WTC11 (cell line): ENCODE data around the gene FTCD. TPM values are rescaled to one million over a fixed set of nuclear protein-coding genes. Genes with fewer than 3 reads are reported as not detected.
"Not testable (repeated sequence)": the region's sequence is repeated elsewhere in the genome, so short reads cannot be mapped to it uniquely, and the experiment has no call there.

Source experiments
- ATAC-seq: fragments of 200-7000 bp; cut with Tn5 transposase; 2 replicates; pipeline ENCODE4 v1.10.0; 2021; ENCODE audit warnings: mild to moderate bottlenecking, moderate library complexity
- CTCF ChIA-PET: fragments of 300-600 bp; sonication (Branson Sonifier 250); formaldehyde crosslinking; loops from one replicate; lab custom pipeline; 2021; ENCODE audit warnings: antibody characterized with exemption; lab: Charles Lee
- POLR2A ChIA-PET: fragments of 350-600 bp; sonication (Branson Sonifier 250); formaldehyde crosslinking; loops from one replicate; lab custom pipeline; 2021; ENCODE audit warnings: antibody characterized with exemption; lab: Charles Lee
- DNase-seq: peaks from one replicate; pipeline ENCODE4 v3.0.0; 2021; ENCODE audit warnings: low spot score
- H3K27ac Mint-ChIP-seq: 2 replicates; pipeline ENCODE4 v1.8.0; 2021; ENCODE audit warnings: mixed read lengths
- H3K27me3 Mint-ChIP-seq: 2 replicates; pipeline ENCODE4 v1.8.0; 2021; ENCODE audit warnings: low read depth, mild to moderate bottlenecking, moderate library complexity, mixed read lengths
- H3K36me3 Mint-ChIP-seq: 2 replicates; pipeline ENCODE4 v1.8.0; 2021; ENCODE audit warnings: mixed read lengths
- H3K4me1 Mint-ChIP-seq: 2 replicates; pipeline ENCODE4 v1.8.0; 2022; ENCODE audit warnings: mixed read lengths
- H3K4me3 Mint-ChIP-seq: 2 replicates; pipeline ENCODE4 v1.8.0; 2021; ENCODE audit warnings: mild to moderate bottlenecking, moderate library complexity, mixed read lengths
- H3K9me3 Mint-ChIP-seq: 2 replicates; pipeline ENCODE4 v1.8.0; 2021; ENCODE audit warnings: mixed read lengths
- JUN ChIP-seq: sonication (generic); formaldehyde crosslinking; IDR thresholded peaks from 2 replicates; pipeline ENCODE4 v1.8.0; 2023; ENCODE audit warnings: mild to moderate bottlenecking, missing genetic modification reagents
- KAT7 ChIP-seq: sonication (generic); formaldehyde crosslinking; IDR thresholded peaks from 2 replicates; pipeline ENCODE4 v1.8.1; 2023; ENCODE audit warnings: missing genetic modification reagents, mild to moderate bottlenecking, borderline replicate concordance
- RELA ChIP-seq: sonication (generic); formaldehyde crosslinking; IDR thresholded peaks from 2 replicates; pipeline ENCODE4 v1.8.1; 2022; ENCODE audit warnings: missing genetic modification reagents, mild to moderate bottlenecking, borderline replicate concordance
- SMAD3 ChIP-seq: sonication (generic); formaldehyde crosslinking; IDR thresholded peaks from 2 replicates; pipeline ENCODE4 v1.8.0; 2022; ENCODE audit warnings: missing genetic modification reagents, mild to moderate bottlenecking, borderline replicate concordance
- ZNF232 ChIP-seq: sonication (generic); formaldehyde crosslinking; IDR thresholded peaks from 2 replicates; pipeline ENCODE4 v1.8.0; 2022; ENCODE audit warnings: mild to moderate bottlenecking, missing genetic modification reagents
- ZNF425 ChIP-seq: fragments of 250-450 bp; sonication (Bioruptor Pico); conservative IDR thresholded peaks from 2 replicates; pipeline ENCODE4 v1.9.0; 2021; ENCODE audit warnings: mild to moderate bottlenecking
- total RNA-seq: library from RNA; stranded (reverse); gene quantifications from 3 replicates; pipeline ENCODE4 v1.2.3, GENCODE V29; 2021
- TF ChIP-seq, protein P1 (sequence below): fragments of 250-450 bp; sonication (Bioruptor Pico); IDR thresholded peaks from 2 replicates; pipeline ENCODE4 v1.9.0; 2021; ENCODE audit warnings: moderate library complexity, mild to moderate bottlenecking, inconsistent platforms, borderline replicate concordance
- TF ChIP-seq, protein P2 (sequence below): sonication (generic); formaldehyde crosslinking; IDR thresholded peaks from 2 replicates; pipeline ENCODE4 v1.8.1; 2023; ENCODE audit warnings: mild to moderate bottlenecking, missing genetic modification reagents
- TF ChIP-seq, protein P3 (sequence below): sonication (generic); formaldehyde crosslinking; IDR thresholded peaks from 2 replicates; pipeline ENCODE4 v1.8.1; 2022; ENCODE audit warnings: missing genetic modification reagents, borderline replicate concordance
- TF ChIP-seq, protein P4 (sequence below): sonication (generic); formaldehyde crosslinking; IDR thresholded peaks from 2 replicates; pipeline ENCODE4 v1.8.1; 2023; ENCODE audit warnings: mild to moderate bottlenecking, missing genetic modification reagents, borderline replicate concordance

Gene FTCD
- total RNA-seq, 1 experiment from 2014 or later, result 6.1 TPM

GRCh38 chr21:46109313-46110221, 45.8 kb downstream of the FTCD start (continued):
- TF ChIP-seq, protein P1, sequence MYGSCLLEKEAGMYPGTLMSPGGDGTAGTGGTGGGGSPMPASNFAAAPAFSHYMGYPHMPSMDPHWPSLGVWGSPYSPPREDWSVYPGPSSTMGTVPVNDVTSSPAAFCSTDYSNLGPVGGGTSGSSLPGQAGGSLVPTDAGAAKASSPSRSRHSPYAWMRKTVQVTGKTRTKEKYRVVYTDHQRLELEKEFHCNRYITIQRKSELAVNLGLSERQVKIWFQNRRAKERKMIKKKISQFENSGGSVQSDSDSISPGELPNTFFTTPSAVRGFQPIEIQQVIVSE (CRISPR knock-in tag), result no peak
- TF ChIP-seq SMAD3 (CRISPR knock-in tag), result no peak
- TF ChIP-seq, protein P2, sequence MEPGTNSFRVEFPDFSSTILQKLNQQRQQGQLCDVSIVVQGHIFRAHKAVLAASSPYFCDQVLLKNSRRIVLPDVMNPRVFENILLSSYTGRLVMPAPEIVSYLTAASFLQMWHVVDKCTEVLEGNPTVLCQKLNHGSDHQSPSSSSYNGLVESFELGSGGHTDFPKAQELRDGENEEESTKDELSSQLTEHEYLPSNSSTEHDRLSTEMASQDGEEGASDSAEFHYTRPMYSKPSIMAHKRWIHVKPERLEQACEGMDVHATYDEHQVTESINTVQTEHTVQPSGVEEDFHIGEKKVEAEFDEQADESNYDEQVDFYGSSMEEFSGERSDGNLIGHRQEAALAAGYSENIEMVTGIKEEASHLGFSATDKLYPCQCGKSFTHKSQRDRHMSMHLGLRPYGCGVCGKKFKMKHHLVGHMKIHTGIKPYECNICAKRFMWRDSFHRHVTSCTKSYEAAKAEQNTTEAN (CRISPR knock-in tag), result no peak

GRCh38 chr21:46108827-46109312, 46.5 kb downstream of the FTCD start:
- peaks cover 12% of the 10 kb centered on the region for H3K4me1 Mint-ChIP-seq
- no peak overlapping the region for H3K27ac Mint-ChIP-seq
- ChIA-PET POLR2A (no interaction called here), CTCF (interaction anchor here (0.9 kb wide), 1 partner anchor 44 kb away, joined by 4 read pairs; no protein-coding TSS in a partner anchor)
- H3K4me3 Mint-ChIP-seq, result no peak overlapping the region
- peaks cover 42% of the 10 kb centered on the region for H3K9me3 Mint-ChIP-seq
- H3K36me3 Mint-ChIP-seq, result peaks cover 60% of the 10 kb centered on the region
- no peak for ATAC-seq
- no peak for DNase-seq
- peaks cover 2% of the 10 kb centered on the region; the same call in 1 of the 2 replicates for H3K27me3 Mint-ChIP-seq
- TF ChIP-seq ZNF425 (CRISPR knock-in tag), result no peak
- TF ChIP-seq ZNF232 (CRISPR knock-in tag), result no peak
- TF ChIP-seq RELA (CRISPR knock-in tag), result no peak
- TF ChIP-seq, protein P3, sequence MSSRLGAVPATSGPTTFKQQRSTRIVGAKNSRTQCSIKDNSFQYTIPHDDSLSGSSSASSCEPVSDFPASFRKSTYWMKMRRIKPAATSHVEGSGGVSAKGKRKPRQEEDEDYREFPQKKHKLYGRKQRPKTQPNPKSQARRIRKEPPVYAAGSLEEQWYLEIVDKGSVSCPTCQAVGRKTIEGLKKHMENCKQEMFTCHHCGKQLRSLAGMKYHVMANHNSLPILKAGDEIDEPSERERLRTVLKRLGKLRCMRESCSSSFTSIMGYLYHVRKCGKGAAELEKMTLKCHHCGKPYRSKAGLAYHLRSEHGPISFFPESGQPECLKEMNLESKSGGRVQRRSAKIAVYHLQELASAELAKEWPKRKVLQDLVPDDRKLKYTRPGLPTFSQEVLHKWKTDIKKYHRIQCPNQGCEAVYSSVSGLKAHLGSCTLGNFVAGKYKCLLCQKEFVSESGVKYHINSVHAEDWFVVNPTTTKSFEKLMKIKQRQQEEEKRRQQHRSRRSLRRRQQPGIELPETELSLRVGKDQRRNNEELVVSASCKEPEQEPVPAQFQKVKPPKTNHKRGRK, result no peak
- TF ChIP-seq JUN (CRISPR knock-in tag), result no peak
- TF ChIP-seq, protein P4, sequence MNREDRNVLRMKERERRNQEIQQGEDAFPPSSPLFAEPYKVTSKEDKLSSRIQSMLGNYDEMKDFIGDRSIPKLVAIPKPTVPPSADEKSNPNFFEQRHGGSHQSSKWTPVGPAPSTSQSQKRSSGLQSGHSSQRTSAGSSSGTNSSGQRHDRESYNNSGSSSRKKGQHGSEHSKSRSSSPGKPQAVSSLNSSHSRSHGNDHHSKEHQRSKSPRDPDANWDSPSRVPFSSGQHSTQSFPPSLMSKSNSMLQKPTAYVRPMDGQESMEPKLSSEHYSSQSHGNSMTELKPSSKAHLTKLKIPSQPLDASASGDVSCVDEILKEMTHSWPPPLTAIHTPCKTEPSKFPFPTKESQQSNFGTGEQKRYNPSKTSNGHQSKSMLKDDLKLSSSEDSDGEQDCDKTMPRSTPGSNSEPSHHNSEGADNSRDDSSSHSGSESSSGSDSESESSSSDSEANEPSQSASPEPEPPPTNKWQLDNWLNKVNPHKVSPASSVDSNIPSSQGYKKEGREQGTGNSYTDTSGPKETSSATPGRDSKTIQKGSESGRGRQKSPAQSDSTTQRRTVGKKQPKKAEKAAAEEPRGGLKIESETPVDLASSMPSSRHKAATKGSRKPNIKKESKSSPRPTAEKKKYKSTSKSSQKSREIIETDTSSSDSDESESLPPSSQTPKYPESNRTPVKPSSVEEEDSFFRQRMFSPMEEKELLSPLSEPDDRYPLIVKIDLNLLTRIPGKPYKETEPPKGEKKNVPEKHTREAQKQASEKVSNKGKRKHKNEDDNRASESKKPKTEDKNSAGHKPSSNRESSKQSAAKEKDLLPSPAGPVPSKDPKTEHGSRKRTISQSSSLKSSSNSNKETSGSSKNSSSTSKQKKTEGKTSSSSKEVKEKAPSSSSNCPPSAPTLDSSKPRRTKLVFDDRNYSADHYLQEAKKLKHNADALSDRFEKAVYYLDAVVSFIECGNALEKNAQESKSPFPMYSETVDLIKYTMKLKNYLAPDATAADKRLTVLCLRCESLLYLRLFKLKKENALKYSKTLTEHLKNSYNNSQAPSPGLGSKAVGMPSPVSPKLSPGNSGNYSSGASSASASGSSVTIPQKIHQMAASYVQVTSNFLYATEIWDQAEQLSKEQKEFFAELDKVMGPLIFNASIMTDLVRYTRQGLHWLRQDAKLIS, result no peak
- no peak for TF ChIP-seq KAT7 (CRISPR knock-in tag)

DNA sequence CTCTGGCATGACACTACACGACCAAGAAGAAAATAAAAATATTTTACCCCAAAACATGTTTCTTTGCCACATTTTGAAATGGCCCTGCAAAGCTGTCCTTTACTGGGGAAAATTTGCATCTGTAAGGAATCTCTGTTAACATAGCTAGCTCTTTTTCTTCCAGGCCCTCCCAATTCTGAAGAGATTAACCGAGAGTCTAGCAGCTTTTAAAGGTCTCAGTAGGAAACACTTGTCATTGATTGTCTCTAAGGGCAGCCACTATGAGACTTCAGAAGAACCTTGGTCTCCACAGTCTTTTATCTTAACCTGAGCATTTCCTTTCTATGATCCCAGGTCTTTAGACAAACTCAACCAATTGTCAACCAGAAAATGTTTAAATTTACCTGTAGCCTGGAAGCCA, 48.0 kb downstream of the FTCD start:
- DNase-seq, H3K27me3 Mint-ChIP-seq, H3K4me3 Mint-ChIP-seq, H3K27ac Mint-ChIP-seq, POLR2A ChIA-PET, ATAC-seq: not testable (repeated sequence)
- peaks cover 12% of the 10 kb centered on the region for H3K4me1 Mint-ChIP-seq
- CTCF ChIA-PET, result interaction anchor here (1.4 kb wide), 1 partner anchor 46 kb away, joined by 3 read pairs; no protein-coding TSS in a partner anchor
- peaks cover 59% of the 10 kb centered on the region for H3K36me3 Mint-ChIP-seq
- H3K9me3 Mint-ChIP-seq, result peaks cover 57% of the 10 kb centered on the region
